T-helper 2 cell treated with Interferon-gamma antibody and Interleukin-4, amounts not matched to agents 5 μg/mL and 100 μg/mL, for 36 hours (primary cell): Measurements from ENCODE around the gene CHRNA10.

Experiments
- DNase-seq: peaks from one replicate; pipeline ENCODE4 v3.0.0; 2021; ENCODE audit warnings: low spot score
- H3K27ac Mint-ChIP-seq: one replicate; pipeline ENCODE4 v1.8.0; 2021; ENCODE audit warnings: mild to moderate bottlenecking, mixed read lengths
- H3K27me3 Mint-ChIP-seq: one replicate; pipeline ENCODE4 v1.8.0; 2021; ENCODE audit warnings: low read depth, mixed read lengths
- H3K36me3 Mint-ChIP-seq: one replicate; pipeline ENCODE4 v1.8.0; 2021; ENCODE audit warnings: low read depth, mixed read lengths
- H3K4me1 Mint-ChIP-seq: one replicate; pipeline ENCODE4 v1.8.0; 2021; ENCODE audit warnings: low read depth, mixed read lengths
- H3K4me3 Mint-ChIP-seq: one replicate; pipeline ENCODE4 v1.8.0; 2022; ENCODE audit warnings: mild to moderate bottlenecking, moderate library complexity, mixed read lengths
- H3K9me3 Mint-ChIP-seq: one replicate; pipeline ENCODE4 v1.8.0; 2021; ENCODE audit warnings: mixed read lengths

The CHRNA10 gene

DNA sequence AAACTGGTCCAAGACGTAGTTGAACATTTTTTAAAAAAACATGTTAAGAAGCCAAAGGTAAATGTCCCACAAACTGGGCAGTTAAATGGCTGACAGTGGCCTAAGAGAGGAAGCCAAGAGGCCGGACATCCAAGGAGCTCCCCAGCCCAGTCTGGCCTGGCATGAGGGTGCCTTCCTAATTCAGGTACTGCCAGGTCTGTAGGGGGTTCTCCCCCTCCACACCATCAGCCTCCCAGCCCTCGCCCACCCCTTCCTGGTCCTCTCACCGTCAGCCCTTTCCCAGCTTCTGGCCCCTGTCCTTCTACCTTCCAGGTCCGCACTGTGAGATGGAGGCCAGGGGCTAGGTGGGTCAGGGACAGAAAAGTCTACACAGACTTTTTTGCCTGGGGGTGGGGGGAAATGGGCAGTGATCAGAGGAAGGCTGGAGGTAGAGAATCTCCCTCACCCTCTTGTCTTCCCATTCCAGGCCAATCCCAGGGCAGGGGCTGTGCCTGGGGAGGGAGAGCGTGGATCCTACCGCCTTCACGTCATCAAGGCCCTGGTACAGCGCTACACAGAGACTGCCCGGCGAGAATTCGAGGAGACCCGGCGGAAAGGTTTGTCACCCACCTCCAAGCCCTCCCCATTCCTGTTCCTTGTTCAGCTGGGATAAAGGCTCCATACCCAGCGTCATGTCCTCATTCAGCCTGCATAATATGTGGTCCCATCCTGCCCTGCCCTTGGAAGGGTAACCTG lies 35.4 kb downstream of the CHRNA10 start:
- no peaks in the 10 kb centered on the region for H3K9me3 Mint-ChIP-seq
- no peaks in the 10 kb centered on the region for H3K36me3 Mint-ChIP-seq
- no peak overlapping the region for H3K4me3 Mint-ChIP-seq
- no peak for DNase-seq
- H3K27ac Mint-ChIP-seq = no peak overlapping the region
- no peaks in the 10 kb centered on the region for H3K4me1 Mint-ChIP-seq
- H3K27me3 Mint-ChIP-seq = no peaks in the 10 kb centered on the region

DNA sequence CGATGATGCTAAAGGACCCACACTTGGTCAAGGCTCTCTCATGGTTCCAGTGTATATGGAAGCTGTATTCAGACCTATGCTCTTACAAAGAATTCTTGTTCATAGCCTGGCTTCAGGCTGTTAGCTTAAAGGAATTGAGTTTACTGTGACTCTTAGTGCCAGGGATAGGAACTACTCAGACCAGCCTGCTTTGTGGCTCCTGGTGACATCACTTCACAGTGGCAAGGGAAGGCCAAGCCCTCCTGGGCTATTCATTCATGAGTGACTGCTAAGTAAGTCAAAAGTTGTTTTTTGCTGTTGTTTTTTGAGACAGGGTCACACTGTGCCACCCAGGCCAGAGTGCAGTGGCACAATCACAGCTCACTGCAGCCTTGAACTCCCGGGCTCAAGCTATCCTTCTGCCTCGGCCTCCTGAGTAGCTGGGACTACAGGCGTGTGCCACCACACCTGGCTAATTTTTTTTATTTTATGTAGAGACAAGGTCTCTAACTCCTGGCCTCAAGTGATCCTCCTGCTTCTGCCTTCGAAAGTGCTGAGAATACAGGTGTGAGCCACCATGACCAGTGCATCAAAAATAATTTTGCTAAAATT lies 39.0 kb downstream of the CHRNA10 start:
- DNase-seq = no peak
- H3K4me3 Mint-ChIP-seq = no peak overlapping the region
- H3K9me3 Mint-ChIP-seq = no peaks in the 10 kb centered on the region
- H3K4me1 Mint-ChIP-seq = no peaks in the 10 kb centered on the region
- no peak overlapping the region for H3K27ac Mint-ChIP-seq
- H3K27me3 Mint-ChIP-seq = no peaks in the 10 kb centered on the region
- H3K36me3 Mint-ChIP-seq = no peaks in the 10 kb centered on the region

DNA sequence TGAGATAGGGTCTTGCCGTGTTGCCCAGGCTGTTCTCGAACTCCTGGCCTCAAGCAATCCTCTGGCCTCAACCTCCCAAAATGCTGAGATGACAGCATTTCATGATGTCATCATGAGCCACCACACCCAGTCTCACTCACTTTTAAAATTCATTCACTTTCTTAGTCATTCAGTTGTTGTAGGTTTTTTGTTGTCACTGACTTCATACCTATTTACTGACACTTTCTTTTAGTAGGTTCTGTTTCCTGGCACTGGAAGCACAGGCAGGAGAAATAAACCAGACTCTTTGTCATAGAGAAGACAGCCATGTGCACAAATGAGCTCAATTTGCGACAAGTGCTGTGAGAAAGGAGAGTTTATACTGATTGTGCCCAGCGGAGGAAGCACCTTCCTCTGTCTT lies 39.9 kb downstream of the CHRNA10 start:
- no peak for DNase-seq
- no peak overlapping the region for H3K4me3 Mint-ChIP-seq
- H3K9me3 Mint-ChIP-seq = no peaks in the 10 kb centered on the region
- H3K27ac Mint-ChIP-seq = no peak overlapping the region
- H3K36me3 Mint-ChIP-seq = no peaks in the 10 kb centered on the region
- no peaks in the 10 kb centered on the region for H3K4me1 Mint-ChIP-seq
- peaks cover 4% of the 10 kb centered on the region for H3K27me3 Mint-ChIP-seq

DNA sequence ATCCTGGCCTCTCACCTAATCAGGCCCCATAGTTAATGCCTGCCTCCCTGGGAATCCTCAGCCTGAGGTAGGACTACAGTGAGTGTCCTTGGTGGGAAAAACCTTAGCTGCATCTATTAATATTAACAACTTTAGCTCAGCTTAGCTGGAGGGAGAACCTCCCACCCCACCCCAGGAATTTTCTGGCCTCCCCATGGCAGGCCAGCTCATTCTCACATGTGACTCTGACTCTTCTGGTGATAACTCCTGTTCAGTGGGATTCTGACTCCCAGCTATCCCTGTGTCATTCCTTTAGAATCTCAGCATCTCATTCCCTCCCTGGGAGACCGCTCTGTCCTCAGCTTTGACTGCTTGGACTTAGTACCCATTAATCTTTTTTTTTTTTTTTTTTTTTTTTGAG lies 43.9 kb downstream of the CHRNA10 start:
- no peaks in the 10 kb centered on the region for H3K4me1 Mint-ChIP-seq
- no peaks in the 10 kb centered on the region for H3K36me3 Mint-ChIP-seq
- H3K27me3 Mint-ChIP-seq = peaks cover 4% of the 10 kb centered on the region
- H3K4me3 Mint-ChIP-seq = no peak overlapping the region
- no peaks in the 10 kb centered on the region for H3K9me3 Mint-ChIP-seq
- H3K27ac Mint-ChIP-seq = no peak overlapping the region
- DNase-seq = no peak

DNA sequence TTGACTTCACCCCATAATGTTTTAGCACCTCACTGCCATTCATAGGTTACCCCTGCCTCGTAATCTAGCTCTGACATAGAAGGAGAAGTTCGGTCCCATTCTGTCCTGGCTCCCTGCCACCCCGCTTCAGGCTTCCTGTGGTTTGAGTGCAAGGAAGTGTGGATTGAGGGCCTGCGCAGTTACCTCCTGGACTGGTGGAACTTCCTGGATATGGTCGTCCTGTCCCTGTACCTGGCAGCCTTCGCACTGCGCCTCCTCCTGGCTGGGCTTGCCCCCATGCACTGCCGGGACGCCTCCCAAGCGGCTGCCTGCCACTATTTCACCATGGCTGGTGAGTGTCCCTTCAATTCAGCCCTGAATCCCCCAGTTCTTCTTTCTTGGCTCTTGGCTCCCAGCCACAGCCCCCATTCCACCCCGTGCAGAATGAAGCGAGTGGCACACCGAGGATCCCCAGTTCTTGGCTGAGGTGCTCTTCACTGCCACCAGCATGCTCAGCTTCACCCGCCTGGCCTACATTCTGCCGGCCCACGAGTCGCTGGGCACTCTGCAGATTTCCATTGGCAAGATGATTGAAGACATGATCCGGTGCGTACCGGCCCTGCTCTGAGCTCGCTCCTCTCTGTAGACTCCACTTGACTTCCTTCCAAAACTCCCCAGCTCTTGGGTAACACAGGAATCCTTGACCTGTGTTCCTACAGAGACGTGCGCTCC lies 44.8 kb downstream of the CHRNA10 start:
- no peak overlapping the region for H3K4me3 Mint-ChIP-seq
- H3K27ac Mint-ChIP-seq = no peak overlapping the region
- no peaks in the 10 kb centered on the region for H3K36me3 Mint-ChIP-seq
- H3K4me1 Mint-ChIP-seq = no peaks in the 10 kb centered on the region
- no peaks in the 10 kb centered on the region for H3K9me3 Mint-ChIP-seq
- DNase-seq = no peak
- peaks cover 4% of the 10 kb centered on the region for H3K27me3 Mint-ChIP-seq

DNA sequence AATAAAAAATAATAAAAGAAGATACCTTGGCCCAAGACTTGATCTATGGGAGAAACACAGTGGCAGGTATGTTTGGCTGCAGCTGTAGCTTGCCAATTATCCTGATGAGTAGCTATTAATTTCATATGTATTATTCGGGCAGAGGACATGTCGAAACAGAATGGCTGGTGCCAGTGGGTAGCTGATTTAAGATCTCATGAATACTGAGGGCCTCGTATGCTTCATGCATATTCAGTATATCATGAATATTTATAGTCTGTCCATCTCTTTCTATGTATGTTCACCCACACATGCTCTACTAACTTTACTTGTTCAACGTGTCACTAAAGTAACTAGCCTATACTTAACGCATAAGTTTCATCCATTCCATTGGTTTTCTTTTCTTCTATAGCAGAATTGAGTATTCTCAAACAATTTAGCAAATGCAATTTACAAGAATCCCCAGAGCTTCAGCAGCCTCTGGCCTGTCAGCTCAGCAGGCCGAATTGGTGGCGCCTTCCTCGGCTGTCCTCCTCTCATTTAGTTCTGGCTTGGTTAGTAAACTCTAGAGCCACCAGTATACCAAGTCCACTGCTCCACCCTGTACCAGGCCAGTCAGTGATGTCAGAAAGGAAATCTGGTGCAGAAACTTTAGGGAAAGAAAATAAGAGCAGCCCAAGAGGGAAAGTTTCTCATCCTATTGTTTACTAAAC lies 47.3 kb downstream of the CHRNA10 start:
- DNase-seq = no peak
- Mint-ChIP-seq H3K4me3 (no peak overlapping the region), H3K27ac (no peak overlapping the region), H3K27me3 (peaks cover 4% of the 10 kb centered on the region), H3K36me3 (no peaks in the 10 kb centered on the region), H3K9me3 (no peaks in the 10 kb centered on the region), H3K4me1 (no peaks in the 10 kb centered on the region)

DNA sequence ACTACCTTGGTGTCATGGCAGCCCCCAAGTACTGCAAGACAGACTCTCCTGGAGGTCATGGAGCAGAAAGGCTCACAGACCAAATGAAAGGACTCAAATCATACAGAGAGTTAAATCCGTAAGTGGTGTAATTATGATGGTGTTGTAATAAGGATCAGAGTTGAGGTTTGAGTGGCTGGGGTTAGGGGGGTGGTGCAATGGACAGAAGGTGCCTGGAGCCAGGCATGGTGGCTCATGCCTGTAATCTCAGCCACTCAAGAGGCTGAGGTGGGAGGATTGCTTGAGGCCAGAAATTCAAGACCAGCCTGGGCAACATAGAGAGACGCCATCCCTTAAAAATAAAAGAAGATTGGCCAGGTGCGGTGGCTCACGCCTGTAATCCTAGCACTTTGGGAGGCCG lies 48.1 kb downstream of the CHRNA10 start:
- no peak for DNase-seq
- Mint-ChIP-seq H3K9me3 (no peaks in the 10 kb centered on the region), H3K4me1 (no peaks in the 10 kb centered on the region), H3K27me3 (peaks cover 4% of the 10 kb centered on the region), H3K36me3 (no peaks in the 10 kb centered on the region), H3K4me3 (no peak overlapping the region), H3K27ac (no peak overlapping the region)

DNA sequence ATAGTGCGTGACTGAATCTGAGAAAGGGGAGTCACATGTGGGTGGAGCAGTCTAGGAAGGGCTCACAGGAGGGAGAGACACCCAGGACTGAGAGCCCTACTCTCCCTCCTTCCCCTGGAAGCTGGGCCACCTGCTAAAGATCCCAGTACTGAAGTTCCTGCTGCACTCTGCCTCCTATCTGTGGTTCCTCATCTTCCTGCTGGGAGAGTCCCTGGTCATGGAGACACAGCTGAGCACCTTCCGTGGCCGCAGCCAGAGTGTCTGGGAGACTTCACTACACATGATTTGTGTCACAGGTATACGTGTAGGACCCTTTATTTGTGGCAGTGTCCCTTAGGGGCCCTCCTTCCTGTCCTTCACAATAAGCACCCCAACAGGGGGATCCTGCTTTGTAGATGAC lies 48.7 kb downstream of the CHRNA10 start:
- DNase-seq = no peak
- Mint-ChIP-seq H3K36me3 (no peaks in the 10 kb centered on the region), H3K27ac (no peak overlapping the region), H3K9me3 (no peaks in the 10 kb centered on the region), H3K4me1 (no peaks in the 10 kb centered on the region), H3K4me3 (no peak overlapping the region), H3K27me3 (peaks cover 4% of the 10 kb centered on the region)

DNA sequence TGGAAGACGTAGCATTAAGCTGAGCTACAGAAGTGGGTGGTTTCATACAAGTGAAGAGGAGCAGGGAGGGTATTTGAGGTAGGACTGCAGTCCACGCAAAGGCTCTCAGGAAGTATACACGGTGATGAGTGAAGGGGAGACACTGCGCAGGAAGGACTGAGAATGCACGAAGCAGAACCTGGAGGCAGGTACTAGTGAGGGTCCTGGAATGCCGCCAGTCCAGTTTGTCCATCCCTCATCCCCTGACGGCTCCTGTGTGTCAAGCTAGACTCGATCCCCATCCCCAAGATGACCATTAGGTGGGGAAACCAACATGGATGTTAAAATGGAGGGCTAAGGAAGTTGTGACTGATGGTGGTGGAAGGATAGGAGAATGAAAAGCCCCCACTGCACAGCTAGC lies 53.2 kb downstream of the CHRNA10 start:
- Mint-ChIP-seq H3K9me3 (no peaks in the 10 kb centered on the region), H3K27ac (no peak overlapping the region), H3K27me3 (no peaks in the 10 kb centered on the region), H3K4me1 (peaks cover 16% of the 10 kb centered on the region), H3K36me3 (no peaks in the 10 kb centered on the region), H3K4me3 (no peak overlapping the region)
- DNase-seq = no peak

DNA sequence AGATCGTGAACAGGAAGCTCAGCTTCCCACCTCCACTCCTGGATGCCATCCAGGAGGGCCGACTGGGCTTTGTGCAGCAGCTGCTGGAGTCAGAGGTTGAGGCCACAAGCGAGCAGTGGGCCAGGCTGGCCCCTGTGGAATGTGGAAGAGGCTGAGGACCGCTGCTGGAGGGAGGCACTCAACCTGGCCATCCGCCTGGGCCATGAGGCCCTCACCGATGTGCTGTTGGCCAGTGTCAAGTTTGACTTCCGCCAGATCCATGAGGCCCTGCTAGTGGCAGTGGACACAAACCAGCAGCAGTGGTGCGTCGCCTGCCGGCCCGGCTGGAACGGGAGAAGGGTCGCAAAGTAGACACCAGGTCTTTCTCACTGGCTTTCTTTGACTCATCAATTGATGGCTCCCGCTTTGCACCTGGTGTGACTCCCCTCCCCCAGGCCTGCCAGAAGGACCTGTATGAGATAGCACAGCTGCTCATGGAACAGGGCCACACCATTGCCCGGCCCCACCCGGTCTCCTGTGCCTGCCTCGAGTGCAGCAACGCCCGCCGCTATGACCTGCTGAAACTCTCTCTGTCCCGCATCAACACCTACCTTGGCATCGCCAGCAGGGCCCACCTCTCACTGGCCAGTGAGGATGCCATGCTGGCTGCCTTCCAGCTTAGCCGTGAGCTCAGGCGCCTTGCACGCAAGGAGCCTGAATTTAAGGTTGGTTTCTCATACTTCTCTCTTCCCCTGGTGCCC lies 54.3 kb downstream of the CHRNA10 start:
- H3K4me3 Mint-ChIP-seq = no peak overlapping the region
- no peak for DNase-seq
- no peaks in the 10 kb centered on the region for H3K27me3 Mint-ChIP-seq
- peaks cover 5% of the 10 kb centered on the region for H3K9me3 Mint-ChIP-seq
- H3K4me1 Mint-ChIP-seq = peaks cover 16% of the 10 kb centered on the region
- no peaks in the 10 kb centered on the region for H3K36me3 Mint-ChIP-seq
- no peak overlapping the region for H3K27ac Mint-ChIP-seq

DNA sequence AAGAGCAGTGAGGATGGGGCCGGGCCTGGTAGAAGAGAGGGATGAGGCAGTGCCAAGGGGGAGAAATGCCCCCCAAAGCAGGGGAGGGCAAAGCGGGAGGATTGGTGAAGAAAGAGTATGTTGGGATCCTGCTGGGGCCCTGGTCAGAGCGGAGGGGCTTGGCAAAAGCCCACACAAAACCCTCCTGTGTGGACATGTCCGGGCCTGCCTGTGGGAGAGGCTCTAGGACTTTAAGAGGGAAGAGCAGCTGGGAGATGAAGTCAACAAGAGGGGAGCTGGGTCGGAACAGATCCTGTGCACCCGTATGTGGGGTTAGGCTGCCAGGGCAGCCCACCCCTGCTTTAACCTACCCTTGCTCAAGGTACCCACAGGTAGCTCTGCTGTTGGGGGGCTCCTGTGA lies 55.2 kb downstream of the CHRNA10 start:
- H3K36me3 Mint-ChIP-seq = no peaks in the 10 kb centered on the region
- H3K4me1 Mint-ChIP-seq = peaks cover 16% of the 10 kb centered on the region
- no peaks in the 10 kb centered on the region for H3K27me3 Mint-ChIP-seq
- H3K9me3 Mint-ChIP-seq = peaks cover 6% of the 10 kb centered on the region
- no peak overlapping the region for H3K4me3 Mint-ChIP-seq
- DNase-seq = no peak
- no peak overlapping the region for H3K27ac Mint-ChIP-seq
